ENCODE results near the gene GLIPR2. TPM values are rescaled to one million over a fixed set of nuclear protein-coding genes. Genes with fewer than 3 reads are reported as not detected.

Gene GLIPR2
- total RNA-seq, 2 donors from 2014 or later = 38.6 to 54.2 TPM

DNA sequence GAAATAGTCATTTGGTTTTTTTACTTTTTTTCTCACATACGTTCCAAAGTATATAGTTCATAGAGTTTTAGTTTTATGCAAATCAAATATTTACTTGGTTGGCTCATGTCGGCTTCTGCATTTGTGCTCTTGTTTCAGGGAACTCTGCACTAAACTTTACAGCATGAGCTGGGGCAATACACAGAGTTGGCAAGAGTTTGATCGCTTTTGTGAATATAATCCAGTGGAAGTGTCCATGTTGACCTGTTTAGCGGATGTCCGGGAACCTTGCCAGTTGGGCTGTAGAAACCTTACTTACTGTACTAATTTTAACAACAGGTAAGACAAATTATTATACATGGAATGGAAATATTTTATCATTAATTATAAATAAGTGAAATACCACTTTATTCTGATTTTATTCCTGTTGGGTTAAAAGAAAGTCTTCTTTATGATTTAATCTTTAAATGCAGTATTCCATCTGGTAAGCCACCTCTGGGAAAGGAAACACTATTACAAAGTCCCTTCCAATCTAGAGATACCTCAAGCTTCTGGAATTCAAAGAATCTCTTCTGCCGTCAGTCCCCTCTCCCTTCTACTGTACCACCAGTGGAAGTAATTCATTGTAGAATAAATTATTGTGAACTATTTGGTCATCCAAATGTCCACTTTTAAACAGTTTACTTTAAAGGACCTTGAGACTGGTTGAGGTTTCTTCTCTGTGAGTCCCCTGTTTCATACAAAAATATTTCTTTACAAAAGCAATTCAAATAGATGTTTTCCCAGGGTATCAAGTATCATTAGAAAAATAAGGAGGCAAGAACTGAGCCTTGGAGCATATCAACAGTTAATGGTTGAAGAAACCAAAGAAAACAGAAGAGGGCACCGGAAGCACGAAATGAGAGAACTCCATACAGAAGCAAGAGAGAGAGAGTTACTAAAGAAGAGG is 45.2 kb upstream of the GLIPR2 start:
- Mint-ChIP-seq H3K4me1 (peaks cover 22% of the 10 kb centered on the region), H3K4me3 (no peak overlapping the region), H3K27me3 (ENCODE audit: insufficient read depth) (no peaks in the 10 kb centered on the region), H3K9me3 (peaks cover 11% of the 10 kb centered on the region), H3K36me3 (ENCODE audit: low read depth) (peaks cover 15% of the 10 kb centered on the region), H3K27ac (peak overlapping the region; percentile 57)
- WGBS, 2 experiments (ENCODE audit: insufficient coverage in 1 of 2, insufficient read length in 1 of 2) = 78 to 91% methylated on average over 3 to 7 of the region's 8 CpGs
- TF ChIP-seq, protein P1, sequence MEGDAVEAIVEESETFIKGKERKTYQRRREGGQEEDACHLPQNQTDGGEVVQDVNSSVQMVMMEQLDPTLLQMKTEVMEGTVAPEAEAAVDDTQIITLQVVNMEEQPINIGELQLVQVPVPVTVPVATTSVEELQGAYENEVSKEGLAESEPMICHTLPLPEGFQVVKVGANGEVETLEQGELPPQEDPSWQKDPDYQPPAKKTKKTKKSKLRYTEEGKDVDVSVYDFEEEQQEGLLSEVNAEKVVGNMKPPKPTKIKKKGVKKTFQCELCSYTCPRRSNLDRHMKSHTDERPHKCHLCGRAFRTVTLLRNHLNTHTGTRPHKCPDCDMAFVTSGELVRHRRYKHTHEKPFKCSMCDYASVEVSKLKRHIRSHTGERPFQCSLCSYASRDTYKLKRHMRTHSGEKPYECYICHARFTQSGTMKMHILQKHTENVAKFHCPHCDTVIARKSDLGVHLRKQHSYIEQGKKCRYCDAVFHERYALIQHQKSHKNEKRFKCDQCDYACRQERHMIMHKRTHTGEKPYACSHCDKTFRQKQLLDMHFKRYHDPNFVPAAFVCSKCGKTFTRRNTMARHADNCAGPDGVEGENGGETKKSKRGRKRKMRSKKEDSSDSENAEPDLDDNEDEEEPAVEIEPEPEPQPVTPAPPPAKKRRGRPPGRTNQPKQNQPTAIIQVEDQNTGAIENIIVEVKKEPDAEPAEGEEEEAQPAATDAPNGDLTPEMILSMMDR (conservative IDR thresholded peaks at IDR 0.05) = peak; percentile 32
- no peak for DNase-seq
- Histone ChIP-seq H3K4me3 (ENCODE audit: low read length) (no peak overlapping the region), H3K36me3 (ENCODE audit: control insufficient read depth, insufficient read depth, low read length) (peaks cover 8% of the 10 kb centered on the region), H3K4me1 (ENCODE audit: control insufficient read depth, insufficient read depth, low read length) (no peaks in the 10 kb centered on the region), H3K9ac (ENCODE audit: extremely low read depth, low read length, poor library complexity, severe bottlenecking) (no peak overlapping the region), H3K27ac (ENCODE audit: low read depth, low read length) (no peak overlapping the region), H3K27me3 (ENCODE audit: control insufficient read depth, insufficient read depth, low read length, poor library complexity, severe bottlenecking) (no peaks in the 10 kb centered on the region), H3K9me3 (ENCODE audit: control insufficient read depth, low read length) (peaks cover 9% of the 10 kb centered on the region)

DNA sequence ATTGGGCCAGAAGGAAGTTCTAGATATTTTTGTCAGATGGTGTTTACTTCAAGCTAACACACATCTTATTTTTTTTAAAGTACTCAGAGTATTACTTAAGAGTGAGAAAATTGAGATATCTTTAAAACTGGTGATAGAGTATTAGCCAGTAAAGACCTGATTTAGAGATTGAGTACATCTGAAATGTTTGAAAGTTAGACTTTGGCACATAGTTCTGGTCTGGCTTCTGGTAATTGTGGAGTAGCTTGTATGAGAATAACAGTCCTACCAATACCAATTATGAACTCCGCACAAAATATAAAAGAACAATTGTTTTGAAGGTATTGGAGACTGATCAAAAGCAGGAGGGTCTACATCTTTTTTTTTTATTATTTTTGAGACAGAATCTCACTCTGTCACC is 44.5 kb upstream of the GLIPR2 start:
- no peak overlapping the region for H3K4me3 Mint-ChIP-seq
- H3K27me3 Mint-ChIP-seq (ENCODE audit: insufficient read depth) = no peaks in the 10 kb centered on the region
- H3K9ac ChIP-seq (ENCODE audit: extremely low read depth, low read length, poor library complexity, severe bottlenecking) = no peak overlapping the region
- peaks cover 3% of the 10 kb centered on the region for H3K9me3 Mint-ChIP-seq
- H3K4me1 Mint-ChIP-seq = peaks cover 22% of the 10 kb centered on the region
- H3K36me3 ChIP-seq (ENCODE audit: control insufficient read depth, insufficient read depth, low read length) = peaks cover under 1% of the 10 kb centered on the region
- no peak for DNase-seq
- TF ChIP-seq, protein P1 (conservative IDR thresholded peaks at IDR 0.05) = no peak
- peaks cover 8% of the 10 kb centered on the region for H3K36me3 Mint-ChIP-seq (ENCODE audit: low read depth)
- H3K4me3 ChIP-seq (ENCODE audit: low read length) = no peak overlapping the region
- peaks cover 1% of the 10 kb centered on the region for H3K9me3 ChIP-seq (ENCODE audit: control insufficient read depth, low read length)
- no peaks in the 10 kb centered on the region for H3K27me3 ChIP-seq (ENCODE audit: control insufficient read depth, insufficient read depth, low read length, poor library complexity, severe bottlenecking)
- WGBS, 2 experiments (ENCODE audit: insufficient coverage in 1 of 2, insufficient read length in 1 of 2) = 100% methylated on average over 1 of the region's 1 CpG
- H3K4me1 ChIP-seq (ENCODE audit: control insufficient read depth, insufficient read depth, low read length) = no peaks in the 10 kb centered on the region
- no peak overlapping the region for H3K27ac ChIP-seq (ENCODE audit: low read depth, low read length)
- peak overlapping the region; percentile 57 for H3K27ac Mint-ChIP-seq

DNA sequence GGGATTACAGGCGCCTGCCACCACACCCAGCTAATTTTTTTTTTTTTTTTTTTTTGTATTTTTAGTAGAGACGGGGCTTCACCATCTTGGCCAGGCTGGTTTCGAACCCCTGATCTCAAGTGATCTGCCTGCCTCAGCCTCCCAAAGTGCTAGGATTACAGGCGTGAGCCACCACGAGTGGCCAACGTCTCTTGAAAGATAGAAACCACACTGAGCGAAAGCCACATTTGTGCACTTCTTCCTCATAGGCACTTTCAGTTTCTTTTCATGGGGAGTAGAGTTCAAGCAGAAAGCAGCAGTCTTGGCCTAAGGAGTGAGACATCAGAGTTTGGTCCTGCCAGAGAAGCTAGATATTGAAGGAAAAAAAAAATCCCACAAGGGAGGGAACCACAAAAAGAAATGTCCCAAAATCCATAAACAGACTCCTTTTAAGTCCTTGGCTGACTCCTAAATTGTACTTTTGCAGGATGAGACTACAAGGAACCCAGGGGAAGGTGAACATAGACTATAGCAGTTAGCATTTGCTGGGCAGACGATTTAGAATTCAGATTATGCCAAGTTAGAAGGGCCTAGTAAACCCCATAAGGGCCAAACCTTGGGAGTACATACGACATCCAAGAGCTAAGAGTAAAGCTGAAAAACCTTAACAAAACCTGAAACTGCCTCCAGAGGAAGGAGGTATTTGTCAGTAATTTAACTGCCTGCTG is 43.9 kb upstream of the GLIPR2 start:
- H3K9me3 Mint-ChIP-seq = no peaks in the 10 kb centered on the region
- H3K36me3 ChIP-seq (ENCODE audit: control insufficient read depth, insufficient read depth, low read length) = no peaks in the 10 kb centered on the region
- no peaks in the 10 kb centered on the region for H3K4me1 ChIP-seq (ENCODE audit: control insufficient read depth, insufficient read depth, low read length)
- no peaks in the 10 kb centered on the region for H3K27me3 ChIP-seq (ENCODE audit: control insufficient read depth, insufficient read depth, low read length, poor library complexity, severe bottlenecking)
- H3K4me3 ChIP-seq (ENCODE audit: low read length) = no peak overlapping the region
- WGBS, 2 experiments (ENCODE audit: insufficient coverage in 1 of 2, insufficient read length in 1 of 2) = 88 to 90% methylated on average over 7 to 8 of the region's 9 CpGs
- no peak for DNase-seq
- no peak overlapping the region for H3K27ac ChIP-seq (ENCODE audit: low read depth, low read length)
- no peak overlapping the region for H3K9ac ChIP-seq (ENCODE audit: extremely low read depth, low read length, poor library complexity, severe bottlenecking)
- no peak overlapping the region for H3K4me3 Mint-ChIP-seq
- peaks cover 1% of the 10 kb centered on the region for H3K36me3 Mint-ChIP-seq (ENCODE audit: low read depth)
- TF ChIP-seq, protein P1 (conservative IDR thresholded peaks at IDR 0.05) = no peak
- peak overlapping the region; percentile 66 for H3K27ac Mint-ChIP-seq
- H3K9me3 ChIP-seq (ENCODE audit: control insufficient read depth, low read length) = no peaks in the 10 kb centered on the region
- peaks cover 22% of the 10 kb centered on the region for H3K4me1 Mint-ChIP-seq
- no peaks in the 10 kb centered on the region for H3K27me3 Mint-ChIP-seq (ENCODE audit: insufficient read depth)
